Ectodermal cell (in vitro differentiated cells): ENCODE data around the gene PFKFB3.
"Not testable (repeated sequence)": the region's sequence is repeated elsewhere in the genome, so short reads cannot be mapped to it uniquely, and the experiment has no call there.

ENCODE experiments used
- H3K27ac ChIP-seq: 2 replicates; pipeline ENCODE4 v1.7.0; 2013; ENCODE audit warnings: mild to moderate bottlenecking, low read depth, low read length; ENCODE audit not compliant: insufficient read depth, poor library complexity, severe bottlenecking
- H3K27me3 ChIP-seq: 2 replicates; pipeline ENCODE4 v1.7.0; 2013; ENCODE audit warnings: mild to moderate bottlenecking, low read length; ENCODE audit not compliant: insufficient read depth, control insufficient read depth, poor library complexity, severe bottlenecking
- H3K36me3 ChIP-seq: one replicate; pipeline ENCODE4 v1.7.0; 2013; ENCODE audit warnings: low read length; ENCODE audit not compliant: control insufficient read depth, insufficient read depth
- H3K4me1 ChIP-seq: one replicate; pipeline ENCODE4 v1.7.0; 2013; ENCODE audit warnings: low read length; ENCODE audit not compliant: control insufficient read depth, insufficient read depth
- H3K4me3 ChIP-seq: 2 replicates; pipeline ENCODE4 v1.7.0; 2013; ENCODE audit warnings: low read depth, low read length, control low read depth; ENCODE audit not compliant: insufficient read depth
- H3K9me3 ChIP-seq: 2 replicates; pipeline ENCODE4 v1.7.0; 2013; ENCODE audit warnings: mild to moderate bottlenecking, low read length, moderate library complexity; ENCODE audit not compliant: control insufficient read depth
- WGBS, 2 experiments: methylation state at CpG; one replicate each; pipeline ENCODE4 v1.1.7; 2013; ENCODE audit warnings: missing lambda C conversion rate in 2 of 2; 5-methylcytosine and 5-hydroxymethylcytosine counted together

PFKFB3 gene

DNA sequence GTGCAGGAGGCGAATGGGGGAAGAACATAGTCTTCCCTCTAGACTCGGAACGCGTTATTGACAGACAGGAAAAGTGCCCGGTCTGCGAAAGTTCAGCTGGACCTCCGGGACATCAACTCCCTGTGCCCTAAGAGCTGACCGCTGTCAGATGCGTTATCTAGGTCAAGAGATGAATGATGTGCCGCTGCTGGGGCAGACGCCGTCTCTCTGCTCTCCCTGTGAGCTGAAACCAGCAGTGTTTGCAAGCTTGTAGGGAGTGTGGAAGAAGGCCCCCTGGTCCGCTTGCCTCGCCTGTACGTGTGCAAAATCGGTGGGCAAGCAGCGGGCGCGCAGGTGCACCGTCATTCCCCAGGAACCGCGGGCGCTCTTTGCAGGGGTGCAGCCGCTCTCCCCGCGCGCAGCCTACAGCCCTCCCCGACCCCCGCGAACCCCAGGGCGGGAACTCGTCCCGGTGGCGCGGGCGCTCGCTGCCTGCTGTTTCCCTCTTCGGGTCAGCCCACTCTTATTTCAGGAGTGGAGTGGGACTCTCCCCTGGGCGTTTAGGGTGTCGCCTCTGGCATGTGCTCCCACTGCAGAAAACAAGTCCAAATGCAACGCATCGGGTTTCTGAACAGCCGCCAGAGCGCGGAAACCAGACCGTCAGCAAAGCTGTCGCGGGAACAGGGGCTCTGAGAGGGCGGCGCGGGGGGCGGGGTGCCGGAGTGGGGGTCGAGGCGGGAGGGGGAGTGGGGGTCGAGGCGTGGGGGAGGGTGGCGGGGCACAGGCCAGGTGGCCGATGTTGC, 1.8 kb upstream of the PFKFB3 start:
- Histone ChIP-seq H3K27ac (no peak overlapping the region), H3K27me3 (peaks cover 49% of the 10 kb centered on the region), H3K4me3 (peak overlapping the region; percentile 32), H3K9me3 (no peaks in the 10 kb centered on the region), H3K36me3 (no peaks in the 10 kb centered on the region), H3K4me1 (peaks cover 16% of the 10 kb centered on the region)
- 2% methylated on average over 56 to 58 of the region's 59 CpGs for WGBS, 2 experiments

DNA sequence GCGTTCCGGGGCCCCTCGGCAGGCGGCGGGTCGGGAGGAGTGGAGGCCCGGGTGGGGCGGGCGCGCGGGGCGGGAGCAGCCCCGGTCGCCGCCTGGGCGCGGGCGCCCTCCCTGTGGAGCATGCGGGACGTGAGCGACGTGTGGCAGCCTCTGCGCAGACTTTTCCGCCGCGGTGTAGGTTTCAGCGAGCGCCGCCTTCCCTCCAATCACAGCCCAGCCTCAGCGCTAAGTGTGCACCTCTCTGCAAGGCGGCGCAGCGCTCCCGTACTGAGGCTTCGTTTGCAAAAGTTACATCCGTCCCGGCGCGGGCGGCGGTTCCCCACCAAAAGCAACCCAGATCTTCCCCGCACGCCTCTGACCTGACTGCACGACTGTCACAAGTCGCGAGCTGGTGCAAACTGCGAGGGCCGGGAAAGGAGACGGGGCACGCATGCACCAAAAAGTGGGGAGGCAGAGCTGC, 1.2 kb upstream of the PFKFB3 start:
- Histone ChIP-seq H3K27me3 (peaks cover 49% of the 10 kb centered on the region), H3K4me3 (peak overlapping the region; percentile 32), H3K27ac (no peak overlapping the region), H3K9me3 (no peaks in the 10 kb centered on the region), H3K36me3 (no peaks in the 10 kb centered on the region), H3K4me1 (peaks cover 16% of the 10 kb centered on the region)
- 1% methylated on average over 50 of the region's 50 CpGs for WGBS, 2 experiments

DNA sequence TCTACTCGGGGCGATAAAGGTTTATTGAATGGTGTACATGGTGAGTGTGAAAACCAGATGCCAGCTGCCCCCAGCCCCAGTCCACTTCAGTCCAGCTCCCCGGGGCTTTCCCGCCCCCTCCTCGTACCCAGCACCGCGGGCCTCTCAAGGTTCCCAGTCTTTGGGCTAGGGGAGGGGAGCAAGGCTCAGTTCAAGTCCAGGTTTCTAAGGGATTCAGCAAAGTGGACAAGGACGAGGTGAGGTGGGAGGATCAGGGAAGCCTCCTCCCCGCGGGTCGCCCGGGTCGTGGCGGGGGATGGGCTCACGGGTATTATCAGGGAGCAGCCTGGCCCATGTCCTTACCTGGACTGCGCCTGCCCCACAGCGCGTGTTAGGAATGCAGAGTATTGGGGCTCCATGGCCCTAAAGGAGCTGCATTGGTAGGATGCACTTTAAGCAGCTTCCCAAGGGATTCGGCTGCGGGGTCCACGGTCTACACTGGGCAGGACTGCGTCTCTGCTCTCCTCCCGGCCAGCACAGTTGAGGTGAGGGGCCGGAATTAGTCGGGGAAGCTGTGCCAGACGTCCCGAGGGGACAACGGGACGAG, 541 bp upstream of the PFKFB3 start:
- H3K27ac ChIP-seq, result no peak overlapping the region
- WGBS, 2 experiments, result 2 to 3% methylated on average over 29 of the region's 29 CpGs
- peaks cover 16% of the 10 kb centered on the region for H3K4me1 ChIP-seq
- H3K27me3 ChIP-seq, result peaks cover 49% of the 10 kb centered on the region
- H3K9me3 ChIP-seq, result no peaks in the 10 kb centered on the region
- peak overlapping the region; percentile 22 for H3K4me3 ChIP-seq
- no peaks in the 10 kb centered on the region for H3K36me3 ChIP-seq

DNA sequence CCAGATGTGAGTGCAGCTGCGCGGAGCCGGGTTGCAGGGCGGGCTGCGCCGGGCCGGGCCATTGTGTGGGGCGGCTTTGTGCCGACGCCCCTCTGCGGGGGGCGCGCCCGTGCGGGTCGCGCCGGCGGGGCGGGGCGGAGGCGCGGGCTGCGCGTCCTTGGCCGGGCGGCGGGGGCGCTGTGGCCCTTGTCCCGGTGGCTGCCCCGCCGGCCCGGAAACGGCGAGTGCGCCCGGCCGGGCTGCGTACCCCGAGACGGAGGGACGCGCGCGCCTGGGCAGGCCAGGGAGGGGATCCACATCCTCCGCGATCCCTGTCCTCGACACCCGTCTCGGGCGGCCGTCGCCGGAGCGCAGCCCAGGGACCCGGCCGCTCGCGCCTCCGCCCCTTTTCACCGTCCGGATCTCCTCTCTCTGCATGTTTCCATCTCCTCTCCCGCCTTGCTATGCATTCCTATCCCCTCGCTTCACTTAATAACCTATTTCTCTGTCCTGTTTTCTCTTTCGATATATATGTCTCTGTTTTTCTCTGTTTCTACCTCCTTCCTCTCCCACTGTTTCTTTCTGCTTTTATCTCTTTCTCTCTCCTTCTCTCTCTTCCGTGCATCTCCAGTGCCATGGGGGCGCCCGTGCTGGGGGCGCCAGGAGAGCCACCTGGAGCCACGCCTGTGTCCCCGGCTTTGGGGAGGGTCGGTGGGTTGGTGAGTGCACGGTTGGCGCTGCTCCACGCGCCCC, 765 bp downstream of the PFKFB3 start:
- peak overlapping the region; percentile 98 for H3K27ac ChIP-seq
- peaks cover 45% of the 10 kb centered on the region for H3K27me3 ChIP-seq
- H3K4me1 ChIP-seq, result peaks cover 18% of the 10 kb centered on the region
- H3K36me3 ChIP-seq, result no peaks in the 10 kb centered on the region
- H3K4me3 ChIP-seq, result peak overlapping the region; percentile 83
- H3K9me3 ChIP-seq, result no peaks in the 10 kb centered on the region
- WGBS, 2 experiments, result 0% methylated on average over 76 of the region's 76 CpGs

DNA sequence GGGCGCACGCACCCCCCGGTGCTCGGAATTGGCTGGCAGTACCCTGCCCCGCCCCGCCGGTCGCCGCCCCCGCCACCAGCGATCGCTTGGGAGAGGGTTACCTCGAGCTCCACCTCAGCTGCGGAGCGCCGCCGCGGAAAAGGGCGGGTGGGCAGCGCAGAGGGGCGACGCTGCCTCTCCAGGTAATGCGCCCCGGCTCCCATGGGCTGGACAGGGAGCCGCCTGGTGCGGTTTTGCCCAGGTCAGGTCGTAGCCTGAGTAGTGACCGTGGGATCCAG, 1.3 kb downstream of the PFKFB3 start:
- Histone ChIP-seq H3K9me3 (no peaks in the 10 kb centered on the region), H3K36me3 (no peaks in the 10 kb centered on the region), H3K4me3 (peak overlapping the region; percentile 83), H3K27ac (no peak overlapping the region), H3K4me1 (peaks cover 23% of the 10 kb centered on the region), H3K27me3 (peaks cover 40% of the 10 kb centered on the region)
- 0 to 1% methylated on average over 28 of the region's 28 CpGs for WGBS, 2 experiments

DNA sequence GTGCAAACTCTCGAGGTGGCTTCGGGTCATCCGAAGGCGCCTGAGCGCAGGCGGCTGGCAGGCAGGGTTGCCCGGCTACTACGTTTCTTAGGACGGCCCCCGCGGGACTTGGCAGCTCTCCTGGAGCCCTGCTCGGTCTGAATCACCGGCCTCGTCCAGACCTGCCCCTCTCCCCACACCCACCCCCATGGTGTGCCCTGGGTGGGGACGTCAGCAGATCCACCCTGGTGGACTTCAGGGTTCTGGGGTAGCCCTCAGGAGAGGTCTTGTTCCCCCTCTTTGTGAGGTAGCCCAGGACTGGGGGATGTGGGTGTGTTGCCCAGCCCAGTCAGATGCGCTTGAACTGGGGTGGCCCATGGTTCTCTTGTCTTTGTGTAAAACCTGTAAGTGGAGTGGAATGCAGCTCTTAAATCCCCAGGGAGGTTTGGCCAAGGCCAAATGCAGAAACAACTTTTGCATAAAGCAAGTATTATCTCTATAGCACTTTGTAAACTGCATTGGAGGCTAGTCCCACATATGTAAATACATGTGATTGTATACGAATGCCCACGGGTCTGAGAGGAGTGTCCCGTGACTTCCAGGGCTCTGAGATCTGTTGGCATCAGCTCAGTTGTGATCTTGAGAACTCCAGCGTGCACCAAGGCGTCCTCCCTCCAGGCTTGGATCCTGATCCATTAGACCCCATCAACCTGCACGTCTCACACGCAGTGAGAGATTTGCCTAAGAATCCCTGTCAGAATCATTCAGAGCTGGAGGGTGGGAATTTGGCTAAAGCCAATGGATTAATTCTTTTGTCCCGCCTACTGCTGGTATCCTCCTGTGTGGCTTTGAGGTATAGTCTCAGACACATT, 1.8 kb downstream of the PFKFB3 start:
- no peak overlapping the region for H3K27ac ChIP-seq
- H3K4me1 ChIP-seq, result peaks cover 23% of the 10 kb centered on the region
- H3K27me3 ChIP-seq, result peaks cover 35% of the 10 kb centered on the region
- H3K36me3 ChIP-seq, result no peaks in the 10 kb centered on the region
- H3K9me3 ChIP-seq, result no peaks in the 10 kb centered on the region
- H3K4me3 ChIP-seq, result peak overlapping the region; percentile 83
- WGBS, 2 experiments, result 11 to 14% methylated on average over 24 of the region's 24 CpGs

DNA sequence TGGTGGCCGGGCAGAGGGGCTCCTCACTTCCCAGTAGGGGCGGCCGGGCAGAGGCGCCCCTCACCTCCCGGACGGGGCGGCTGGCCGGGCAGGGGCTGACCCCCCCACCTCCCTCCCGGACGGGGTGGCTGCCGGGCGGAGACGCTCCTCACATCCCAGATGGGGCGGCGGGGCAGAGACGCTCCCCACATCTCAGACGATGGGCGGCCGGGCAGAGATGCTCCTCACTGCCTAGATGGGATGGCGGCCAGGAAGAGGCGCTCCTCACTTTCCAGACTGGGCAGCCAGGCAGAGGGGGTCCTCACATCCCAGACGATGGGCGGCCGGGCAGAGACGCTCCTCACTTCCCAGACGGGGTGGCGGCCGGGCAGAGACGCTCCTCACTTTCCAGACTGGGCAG, 3.8 kb downstream of the PFKFB3 start:
- WGBS, 2 experiments, result 89 to 93% methylated on average over 21 of the region's 29 CpGs
- H3K9me3 ChIP-seq, H3K36me3 ChIP-seq, H3K4me3 ChIP-seq, H3K27ac ChIP-seq: not testable (repeated sequence)
- Histone ChIP-seq H3K4me1 (peaks cover 25% of the 10 kb centered on the region), H3K27me3 (peaks cover 15% of the 10 kb centered on the region)

DNA sequence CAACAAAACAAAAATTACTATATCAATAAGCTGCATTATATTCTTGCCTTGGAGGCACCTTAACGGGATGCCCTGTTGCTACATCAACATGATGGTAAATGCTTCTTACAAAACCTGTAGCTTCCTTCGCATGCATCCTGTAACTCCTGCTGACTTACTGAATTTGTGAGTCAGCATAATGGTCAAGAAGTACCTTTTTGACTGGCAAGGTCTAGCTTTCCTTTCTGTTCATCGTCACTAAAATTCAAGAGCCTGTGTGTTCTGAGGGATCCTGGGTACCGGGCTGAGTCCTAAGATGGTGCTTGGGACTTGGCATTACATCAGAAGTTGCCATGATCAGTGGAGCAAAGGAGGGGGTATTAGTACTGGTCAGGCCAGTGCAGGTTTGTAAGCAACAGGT, 4.9 kb downstream of the PFKFB3 start:
- peaks cover 4% of the 10 kb centered on the region for H3K27me3 ChIP-seq
- no peaks in the 10 kb centered on the region for H3K9me3 ChIP-seq
- no peak overlapping the region for H3K27ac ChIP-seq
- WGBS, 2 experiments, result 93 to 96% methylated on average over 4 of the region's 4 CpGs
- peaks cover 26% of the 10 kb centered on the region for H3K4me1 ChIP-seq
- no peak overlapping the region for H3K4me3 ChIP-seq
- no peaks in the 10 kb centered on the region for H3K36me3 ChIP-seq

DNA sequence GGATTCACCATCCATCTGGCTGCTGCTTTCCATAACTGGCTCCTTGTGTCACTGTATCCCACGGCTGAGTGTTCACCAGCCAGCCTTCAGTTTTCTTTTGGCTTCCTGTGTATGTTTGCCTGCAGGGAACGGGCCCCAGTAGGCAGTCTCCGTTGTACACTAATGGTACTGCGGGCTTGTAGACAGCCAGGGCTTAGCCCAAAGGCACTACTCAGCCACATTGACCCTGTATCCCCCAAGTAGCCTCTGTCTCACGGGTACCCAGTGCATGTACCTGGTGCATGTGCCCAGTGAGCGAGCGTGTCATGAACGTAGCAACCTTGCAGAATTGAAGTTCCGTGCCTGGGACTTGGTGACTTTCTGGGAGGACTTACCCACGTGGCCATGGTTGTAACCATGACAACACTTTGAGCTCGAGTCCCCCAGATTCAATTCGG, 6.1 kb downstream of the PFKFB3 start:
- H3K36me3 ChIP-seq, result peaks cover 5% of the 10 kb centered on the region
- H3K4me3 ChIP-seq, result no peak overlapping the region
- no peaks in the 10 kb centered on the region for H3K9me3 ChIP-seq
- peaks cover 4% of the 10 kb centered on the region for H3K27me3 ChIP-seq
- H3K27ac ChIP-seq, result no peak overlapping the region
- 90 to 92% methylated on average over 12 of the region's 12 CpGs for WGBS, 2 experiments
- peaks cover 26% of the 10 kb centered on the region for H3K4me1 ChIP-seq

DNA sequence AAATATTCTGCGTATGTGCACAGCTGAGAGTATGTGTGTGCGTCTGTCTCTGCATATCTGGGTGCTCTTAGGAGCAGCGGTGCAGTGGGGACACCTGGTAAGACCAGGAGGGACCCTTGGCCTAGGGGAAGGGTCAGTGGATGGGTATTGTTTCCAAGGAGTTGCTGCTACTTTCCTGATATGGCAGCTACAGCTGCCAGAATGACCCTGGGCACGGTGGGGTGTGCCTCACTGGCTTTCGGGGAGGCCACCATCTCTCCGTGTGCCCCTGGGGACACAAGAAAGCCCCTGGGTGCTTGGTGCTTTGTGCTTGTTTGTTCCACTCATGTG, 8.6 kb downstream of the PFKFB3 start:
- 80 to 85% methylated on average over 6 of the region's 6 CpGs for WGBS, 2 experiments
- peak overlapping the region; percentile 61 for H3K27ac ChIP-seq
- H3K27me3 ChIP-seq, result no peaks in the 10 kb centered on the region
- peaks cover 26% of the 10 kb centered on the region for H3K36me3 ChIP-seq
- H3K4me1 ChIP-seq, result peaks cover 23% of the 10 kb centered on the region
- H3K9me3 ChIP-seq, result no peaks in the 10 kb centered on the region
- H3K4me3 ChIP-seq, result no peak overlapping the region
